GM21737 (cell line): Measurements from ENCODE around the gene REEP2.
A peak's percentile ranks its signal among the peaks of the same experiment; 100 is the strongest.

Source experiments
- ATAC-seq: cut with Tn5 transposase; IDR thresholded peaks from one replicate; pipeline ENCODE4 v1.9.1; 2021; ENCODE audit warnings: mild to moderate bottlenecking, moderate library complexity; ENCODE audit not compliant: unreplicated experiment

The REEP2 gene

DNA sequence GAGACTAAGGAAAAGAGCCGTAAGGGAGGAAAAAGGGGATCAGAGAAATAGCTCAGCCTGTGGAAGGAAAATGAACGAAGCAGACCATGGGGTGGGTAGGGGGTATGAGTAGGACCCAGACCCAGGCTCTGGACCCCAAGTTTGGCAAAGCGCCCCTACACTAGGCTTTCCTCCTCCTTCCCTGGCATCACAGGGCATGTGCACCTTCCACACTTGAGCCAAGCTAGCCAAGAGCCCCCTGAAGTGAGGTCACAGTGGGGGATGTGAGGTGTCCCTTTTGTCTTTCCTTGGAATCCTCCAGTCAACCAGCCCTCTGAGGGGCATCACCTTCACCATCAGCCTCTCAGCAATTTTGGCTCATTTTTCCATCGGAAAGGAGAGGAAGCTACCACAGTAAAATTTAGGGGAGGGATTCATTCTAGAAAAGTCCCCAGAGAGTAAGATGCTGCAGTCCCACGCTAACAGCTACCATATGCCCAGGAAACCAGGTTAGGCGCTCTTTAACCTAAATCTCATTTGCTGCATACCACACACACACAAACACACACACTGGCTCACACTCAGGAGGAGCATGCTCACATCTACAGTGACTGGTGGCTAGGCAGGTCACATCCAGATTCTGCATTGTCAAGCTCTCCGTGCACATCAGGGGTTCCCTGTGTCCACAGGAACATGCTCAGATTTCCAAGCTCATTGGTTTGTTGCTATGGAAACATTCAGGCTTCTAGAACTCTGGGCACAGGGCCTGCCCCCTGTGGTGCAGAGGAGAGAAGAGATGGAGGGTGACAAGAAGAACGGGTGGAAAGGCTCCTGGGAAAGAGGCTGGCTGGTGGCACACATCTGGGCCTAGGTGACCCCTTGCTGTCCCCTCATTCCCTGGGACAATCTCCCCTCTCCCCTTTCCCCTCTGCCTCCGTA, 9.9 kb downstream of the REEP2 start:
- ATAC-seq, result no peak

DNA sequence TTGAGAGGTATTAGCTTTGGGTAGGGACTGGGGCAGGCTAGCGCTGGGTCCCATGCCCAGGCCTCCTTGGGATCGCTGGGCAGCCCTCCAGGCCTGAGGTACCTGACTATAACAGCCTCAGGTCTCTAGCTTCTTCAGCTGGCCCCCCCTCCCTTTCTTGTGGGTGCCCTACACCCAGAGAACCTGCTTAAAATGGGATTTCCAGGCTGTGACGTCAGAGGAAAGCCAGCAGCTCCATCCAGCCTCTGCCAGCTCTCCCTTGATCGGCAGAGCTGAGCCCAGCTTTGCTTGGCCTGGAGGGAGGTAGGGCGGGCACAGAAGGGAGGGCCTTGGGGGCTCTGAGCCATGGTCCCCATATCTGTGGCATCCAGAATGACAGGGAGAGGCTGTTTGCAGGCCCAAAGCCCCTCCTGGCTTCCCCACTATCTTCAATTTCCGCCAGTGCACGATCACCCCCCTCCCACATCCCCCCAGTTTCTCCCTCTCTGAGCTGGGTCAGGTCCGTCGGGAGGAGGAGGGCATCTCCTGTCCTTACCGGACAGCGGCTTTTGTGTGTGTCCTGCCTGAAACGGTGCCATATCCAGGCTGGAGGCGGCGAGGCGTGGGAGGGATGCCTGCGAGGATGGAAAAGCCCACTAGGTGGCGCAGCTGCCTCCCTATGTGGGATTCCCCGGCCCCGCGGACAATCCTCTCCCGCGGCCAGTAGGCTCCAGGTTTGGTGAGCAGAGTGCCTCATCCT, 10.8 kb downstream of the REEP2 start:
- no peak for ATAC-seq

DNA sequence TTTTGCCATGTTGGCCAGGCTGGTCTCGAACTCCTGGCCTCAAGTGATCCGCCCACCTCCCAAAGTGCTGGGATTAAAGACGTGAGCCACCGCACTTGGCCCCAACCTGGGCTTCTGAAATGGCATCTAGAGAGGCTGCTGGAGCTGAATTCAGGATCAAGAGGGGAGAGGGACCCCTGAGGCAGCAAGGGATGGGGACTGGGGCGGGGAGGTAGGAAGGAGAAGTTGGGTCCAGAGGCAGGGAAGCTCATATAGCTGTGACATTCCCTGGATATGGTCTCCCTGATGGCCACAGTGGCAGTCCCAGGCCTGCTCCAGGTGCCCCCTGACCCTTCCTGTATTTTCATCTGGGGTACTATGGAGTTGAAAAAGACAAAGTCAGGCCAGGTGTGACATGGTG, 12.1 kb downstream of the REEP2 start:
- ATAC-seq, result no peak

DNA sequence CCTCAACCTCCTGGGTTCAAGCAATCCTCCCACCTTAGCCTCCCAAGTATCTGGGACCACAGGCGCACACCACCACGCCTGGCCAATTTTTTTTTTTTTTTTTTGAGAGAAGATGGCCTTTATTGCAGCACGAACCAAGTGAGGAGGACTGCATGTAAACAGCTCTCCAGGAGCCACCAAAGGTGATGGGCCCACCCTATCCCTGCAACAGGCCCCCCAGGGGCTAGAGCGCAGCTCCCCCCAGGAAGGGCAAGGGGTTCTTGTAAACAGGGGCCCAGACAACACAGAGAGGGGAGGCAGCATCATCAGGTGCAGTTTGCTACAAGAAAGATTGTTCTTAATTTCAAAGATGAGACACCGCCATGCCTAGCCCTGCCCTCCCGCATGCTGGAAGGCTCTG, 13.9 kb downstream of the REEP2 start:
- ATAC-seq, result no peak

DNA sequence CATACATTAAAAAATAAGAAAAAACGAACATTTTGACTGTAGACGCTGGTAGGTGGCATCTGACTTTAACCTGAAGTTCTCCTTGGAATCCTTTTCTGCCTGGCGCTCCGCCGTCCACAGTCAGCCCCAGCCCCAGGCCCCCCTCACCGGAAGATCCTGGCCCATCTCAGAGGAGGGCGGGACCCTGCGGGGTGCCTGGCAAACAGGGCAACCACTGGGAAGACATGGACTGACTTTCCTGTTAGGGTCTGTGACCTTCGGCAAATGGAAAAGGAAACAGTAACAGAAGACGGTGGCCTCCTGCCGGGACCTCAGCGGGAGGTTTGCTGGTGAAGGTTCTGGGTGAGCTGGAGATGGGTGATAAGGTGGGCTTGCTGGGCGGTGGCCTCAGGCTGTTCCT, 14.7 kb downstream of the REEP2 start:
- no peak for ATAC-seq

DNA sequence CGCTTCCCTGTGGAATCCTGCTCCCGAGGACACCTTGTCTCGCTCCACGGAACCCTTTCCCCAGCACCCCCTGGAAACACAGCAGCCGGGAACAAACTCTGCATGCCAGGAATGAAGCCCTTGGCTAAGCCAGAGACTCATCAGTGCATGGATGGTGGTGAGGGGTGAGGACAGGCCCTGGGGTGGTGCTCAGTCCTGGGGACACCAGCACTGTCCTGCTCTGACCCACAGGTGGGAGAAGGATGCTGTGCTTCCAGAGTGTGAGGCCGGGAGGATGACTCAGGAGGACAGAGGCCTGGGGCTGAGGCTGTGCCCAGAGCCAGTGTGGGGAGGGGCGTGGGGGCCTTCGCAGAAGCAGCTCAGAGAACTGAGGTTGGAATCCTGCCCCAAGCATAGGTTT, 15.3 kb downstream of the REEP2 start:
- ATAC-seq, result no peak

DNA sequence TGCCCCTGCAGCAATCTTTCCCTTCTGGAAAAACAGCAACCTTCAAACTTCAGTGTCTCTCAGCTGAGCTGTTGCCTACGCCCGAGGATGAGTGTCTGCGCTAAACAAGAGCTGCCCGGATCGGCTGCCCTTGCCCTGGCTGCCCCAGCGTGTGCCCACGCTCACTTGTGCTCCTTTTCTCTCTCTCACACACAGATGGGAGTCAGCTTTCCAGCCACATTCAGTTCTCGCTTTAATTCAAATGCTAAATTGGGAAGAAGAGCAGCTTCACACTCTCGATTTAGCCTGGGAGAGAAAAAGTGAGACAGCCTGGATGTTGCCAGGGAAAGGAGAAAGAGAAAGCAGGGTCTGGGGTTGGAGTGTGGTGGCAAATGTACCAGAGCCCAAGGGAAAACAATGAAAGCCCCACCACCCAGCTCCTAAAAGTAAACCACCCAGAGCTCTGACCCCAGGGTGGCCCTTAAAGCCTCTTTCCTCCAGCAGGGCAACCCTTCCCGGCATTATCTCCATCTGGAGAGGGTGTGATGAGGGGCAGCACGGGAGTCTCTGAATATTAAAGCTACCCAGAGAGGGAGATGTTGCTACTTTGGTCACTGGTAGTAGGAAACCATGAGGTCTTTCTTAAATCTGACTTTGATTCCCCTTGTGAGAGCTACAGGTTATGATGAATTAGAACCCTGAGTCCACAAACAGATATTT, 16.5 kb downstream of the REEP2 start:
- no peak for ATAC-seq

DNA sequence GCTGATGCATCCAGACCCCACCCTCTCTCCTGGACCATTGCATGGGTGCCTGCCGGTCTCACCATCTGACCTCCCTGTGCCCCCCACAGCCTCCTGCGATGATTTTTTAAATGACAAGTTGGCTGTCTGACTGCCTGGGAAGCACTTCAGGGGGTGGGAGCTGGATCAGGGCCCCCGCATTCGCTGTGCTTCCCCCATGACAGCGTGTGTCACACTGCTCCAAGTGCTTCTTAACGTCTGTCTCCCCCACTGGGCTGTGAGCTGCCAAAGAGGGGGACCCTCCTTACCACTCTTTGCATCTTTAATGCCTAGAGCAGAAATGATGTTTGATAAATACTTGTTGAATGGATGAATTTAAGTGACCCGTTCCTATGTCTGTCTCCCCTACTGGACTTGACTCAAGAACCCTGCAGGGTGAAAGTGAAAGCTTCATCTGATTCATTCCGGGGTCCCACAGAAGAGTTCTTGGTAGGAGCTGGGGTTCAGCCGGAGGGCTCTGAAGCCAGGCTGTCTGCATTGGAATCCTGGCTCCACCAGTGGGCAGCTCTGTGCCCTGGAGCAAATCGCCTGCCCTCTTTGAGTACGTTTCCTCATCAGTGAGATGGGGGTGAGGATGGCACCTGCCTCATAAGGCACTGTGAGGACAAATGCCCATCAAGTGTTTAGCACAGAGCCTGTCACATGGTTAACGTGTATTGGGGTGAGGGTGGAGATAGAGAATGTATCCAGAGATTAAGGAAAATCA, 18.8 kb downstream of the REEP2 start:
- no peak for ATAC-seq

DNA sequence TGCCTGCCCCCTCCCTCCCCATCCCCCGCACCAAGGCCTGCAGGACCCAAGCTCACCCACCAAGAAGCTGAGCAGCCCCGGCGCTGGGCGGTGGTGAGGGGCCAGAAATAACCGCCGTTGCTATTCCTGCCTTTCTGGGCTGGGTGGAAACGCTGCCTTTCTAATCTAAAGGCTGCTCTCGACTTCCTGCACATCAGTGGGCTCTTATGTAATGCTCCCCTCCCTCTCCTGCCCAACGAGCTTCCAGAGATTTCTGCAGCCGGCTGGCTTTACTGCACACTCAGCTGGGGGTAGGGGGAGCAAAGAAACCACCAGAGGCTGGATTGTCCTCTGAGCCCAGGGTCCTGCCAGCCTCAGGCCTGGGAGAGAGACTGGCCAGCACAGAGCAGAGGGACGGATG, 19.5 kb downstream of the REEP2 start:
- ATAC-seq, result no peak

DNA sequence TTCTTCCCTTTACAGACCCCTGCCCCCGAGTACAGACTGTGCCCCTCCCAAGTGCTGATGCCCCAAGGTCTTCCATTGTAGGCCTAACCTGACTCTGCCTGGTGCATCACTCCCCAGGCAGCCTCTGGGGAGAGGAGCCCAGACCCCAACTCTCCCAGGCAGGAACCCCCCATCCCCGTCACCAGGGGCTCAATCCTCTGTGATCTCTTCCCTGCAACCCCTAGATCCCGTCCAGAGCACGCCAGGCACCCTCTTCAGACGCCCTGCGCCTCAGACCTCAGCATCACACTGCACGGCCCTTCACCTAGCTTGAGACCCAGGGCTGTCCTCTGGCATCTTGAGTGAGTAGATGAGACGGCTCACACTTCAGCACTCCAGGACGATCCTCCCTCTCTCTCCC, 20.0 kb downstream of the REEP2 start:
- ATAC-seq, result no peak

DNA sequence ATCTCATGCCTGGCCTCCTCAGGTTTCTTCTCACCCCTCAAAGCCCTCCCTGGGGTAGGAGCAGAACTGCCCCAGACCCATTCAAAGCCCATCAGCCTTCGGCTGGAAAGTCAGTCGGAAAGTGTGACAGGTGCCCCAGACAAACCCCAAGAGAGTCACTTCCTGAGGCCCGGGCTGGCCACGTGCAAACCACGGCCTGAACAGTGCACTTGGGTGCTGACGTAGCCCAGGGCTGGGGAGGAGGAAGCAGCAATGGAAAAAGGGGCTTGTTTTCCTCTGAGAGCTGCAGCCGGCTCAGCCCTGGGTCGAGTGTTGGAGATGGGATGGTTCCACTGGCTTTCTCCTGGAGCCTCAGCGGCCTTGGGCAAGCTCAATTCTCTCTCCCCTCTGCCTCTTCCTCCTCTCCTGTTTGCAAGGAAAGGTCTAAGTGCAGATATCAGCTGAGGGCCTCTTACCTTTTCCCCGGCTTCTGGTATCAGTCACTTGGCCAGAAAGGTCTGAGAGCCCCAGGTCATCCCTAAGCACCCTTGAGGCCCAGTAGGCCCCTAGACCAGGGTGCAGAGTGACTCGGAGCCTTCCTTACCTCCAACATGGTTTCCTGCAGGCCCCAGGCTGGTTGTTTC, 20.6 kb downstream of the REEP2 start:
- no peak for ATAC-seq

DNA sequence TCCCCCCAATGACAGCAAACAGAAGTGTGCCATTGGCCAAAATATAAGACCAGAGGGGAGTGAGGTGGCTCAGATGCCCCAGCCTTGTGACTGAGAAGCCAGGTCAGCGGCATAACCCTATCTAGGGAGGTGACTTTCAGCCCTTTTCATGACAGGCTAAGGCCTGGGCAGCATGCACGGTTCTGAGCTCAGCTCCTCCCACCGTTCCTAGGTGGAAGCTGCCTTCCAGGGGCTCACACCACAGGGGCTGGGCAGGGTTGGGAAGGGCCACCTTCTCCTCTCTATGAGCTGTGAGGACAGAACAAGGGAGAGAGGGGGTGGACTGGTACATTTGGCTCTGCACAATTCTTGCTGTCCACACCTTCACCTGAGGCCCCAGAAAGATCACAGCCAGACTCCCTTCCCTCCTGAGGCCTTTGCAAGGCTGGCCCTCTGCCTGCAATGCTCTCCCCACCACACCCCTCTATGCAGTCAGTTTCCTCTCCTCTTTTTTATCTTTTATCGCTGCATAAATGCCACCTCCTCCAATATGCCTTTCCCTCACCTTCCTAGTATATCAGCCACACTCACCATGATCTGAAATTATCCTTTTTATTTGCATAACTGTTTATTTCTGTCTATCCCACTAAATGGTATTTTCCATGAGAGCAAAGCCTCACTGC, 21.3 kb downstream of the REEP2 start:
- no peak for ATAC-seq

DNA sequence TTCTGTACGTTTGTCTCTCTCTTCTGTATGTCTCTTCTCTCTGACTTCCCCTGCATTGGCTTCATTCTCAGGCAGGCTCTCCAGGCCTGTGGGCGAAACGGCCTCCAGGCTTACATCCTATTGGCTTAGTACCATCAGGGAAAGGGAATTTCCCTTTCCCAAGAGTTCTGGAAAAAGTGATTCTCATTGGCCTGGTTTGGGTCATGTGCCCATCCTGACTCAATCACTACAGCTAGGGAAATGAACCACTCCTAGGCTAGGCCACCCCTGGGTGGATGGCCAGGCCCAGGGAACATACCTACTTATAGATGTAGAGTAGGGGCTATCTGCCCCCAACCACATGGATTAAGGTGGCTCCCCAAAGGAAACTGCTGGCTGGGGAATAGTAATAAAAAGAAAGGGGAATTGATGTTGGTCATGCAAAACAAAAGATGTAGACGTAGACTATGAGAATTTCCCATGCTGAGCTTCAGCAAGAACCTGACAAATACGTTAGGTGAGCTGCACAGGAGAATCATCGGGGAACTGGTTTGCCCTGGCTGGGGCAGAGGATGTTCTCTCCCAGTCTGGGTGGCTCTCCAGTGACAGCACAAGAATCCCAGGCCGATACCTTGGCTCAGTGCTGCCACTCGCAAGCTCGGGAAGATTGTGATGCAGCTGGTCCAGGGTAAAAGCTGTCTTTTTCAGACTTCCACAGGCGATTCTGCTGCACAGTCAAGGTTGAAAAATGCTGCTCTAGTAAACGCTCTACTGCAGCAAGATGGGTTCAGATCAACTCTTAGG, 22.7 kb downstream of the REEP2 start:
- ATAC-seq, result no peak

DNA sequence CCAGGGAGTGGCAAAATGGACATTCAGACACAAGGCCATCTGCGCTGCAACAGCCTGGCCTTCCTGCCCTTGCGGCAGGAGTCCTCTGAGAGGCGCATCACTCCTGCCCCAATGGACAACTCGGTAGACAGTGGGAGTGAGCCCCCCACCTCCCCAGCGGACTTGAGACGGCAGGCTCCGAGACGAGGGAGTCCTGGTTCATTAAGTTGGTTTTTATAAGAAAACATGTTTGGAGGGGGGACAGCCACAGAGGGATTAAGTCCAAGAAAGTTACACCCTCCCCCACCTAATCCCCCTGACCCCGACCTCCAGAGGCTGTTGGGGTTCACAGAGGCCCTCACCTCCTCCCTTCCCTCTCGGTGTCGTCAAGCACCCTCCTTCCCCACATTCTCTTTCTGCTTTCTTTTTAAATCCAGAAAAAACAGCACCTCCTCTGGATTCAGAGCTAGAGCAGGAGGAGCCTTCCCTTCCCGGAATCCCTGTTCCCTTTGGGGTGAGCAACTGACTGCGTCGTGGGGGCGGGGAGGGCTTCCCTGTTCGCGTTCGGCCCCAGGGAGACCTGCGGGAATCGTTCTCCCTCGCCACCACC, 24.7 kb downstream of the REEP2 start:
- no peak for ATAC-seq

DNA sequence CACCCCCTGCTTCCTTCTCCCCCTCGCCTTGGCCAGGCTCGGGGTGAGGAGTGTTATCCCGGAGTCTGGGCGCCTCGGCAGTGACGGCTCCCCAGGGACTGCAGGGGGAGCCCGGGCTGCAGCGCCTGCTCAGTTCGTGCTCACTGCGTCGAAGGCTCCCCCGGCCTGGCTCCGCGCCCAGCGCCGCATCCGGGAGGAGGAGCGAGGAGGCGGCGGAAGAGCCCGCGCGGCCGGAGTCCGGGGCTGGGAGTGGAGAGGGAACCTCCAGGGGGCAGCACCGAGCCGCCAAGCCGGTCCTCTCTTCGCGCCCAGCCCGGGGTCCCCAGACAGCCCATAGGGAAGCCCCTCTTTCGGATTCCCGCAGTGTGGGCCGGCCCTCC, 25.1 kb downstream of the REEP2 start:
- peak; percentile 51 for ATAC-seq

DNA sequence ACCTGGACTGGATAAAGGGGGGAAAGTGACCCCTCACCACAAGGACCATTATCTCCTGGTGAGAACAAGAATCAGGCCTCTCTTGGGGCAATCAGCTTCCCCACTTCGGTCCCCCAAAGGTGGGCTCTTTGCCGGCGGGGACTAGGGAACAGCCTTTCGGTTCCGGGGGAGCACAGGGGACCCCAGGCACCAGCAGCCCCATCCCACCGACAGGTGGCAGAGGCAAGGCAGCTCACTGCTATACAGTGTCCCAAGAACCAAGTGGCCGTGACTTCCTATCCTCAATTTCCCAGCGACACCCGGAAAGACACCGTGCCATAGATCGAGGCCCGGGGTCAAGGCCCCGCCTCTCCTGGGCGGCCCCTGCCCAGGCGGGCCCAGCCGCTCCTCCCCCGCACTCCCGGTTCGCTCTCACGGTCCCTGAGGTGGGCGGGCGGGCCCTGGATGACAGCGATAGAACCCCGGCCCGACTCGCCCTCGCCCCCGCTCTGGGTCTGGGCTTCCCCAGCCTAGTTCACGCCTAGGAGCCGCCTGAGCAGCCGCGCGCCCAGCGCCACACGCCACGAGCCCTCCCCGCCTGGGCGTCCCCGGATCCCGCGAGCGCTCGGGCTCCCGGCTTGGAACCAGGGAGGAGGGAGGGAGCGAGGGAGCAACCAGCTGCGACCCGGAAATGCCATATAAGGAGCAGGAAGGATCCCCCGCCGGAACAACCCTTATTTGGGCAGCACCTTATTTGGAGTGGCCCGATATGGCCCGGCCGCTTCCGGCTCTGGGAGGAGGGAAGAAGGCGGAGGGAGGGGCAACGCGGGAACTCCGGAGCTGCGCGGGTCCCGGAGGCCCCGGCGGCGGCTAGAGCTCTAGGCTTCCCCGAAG, 25.8 kb downstream of the REEP2 start:
- ATAC-seq, result peak; percentile 66

DNA sequence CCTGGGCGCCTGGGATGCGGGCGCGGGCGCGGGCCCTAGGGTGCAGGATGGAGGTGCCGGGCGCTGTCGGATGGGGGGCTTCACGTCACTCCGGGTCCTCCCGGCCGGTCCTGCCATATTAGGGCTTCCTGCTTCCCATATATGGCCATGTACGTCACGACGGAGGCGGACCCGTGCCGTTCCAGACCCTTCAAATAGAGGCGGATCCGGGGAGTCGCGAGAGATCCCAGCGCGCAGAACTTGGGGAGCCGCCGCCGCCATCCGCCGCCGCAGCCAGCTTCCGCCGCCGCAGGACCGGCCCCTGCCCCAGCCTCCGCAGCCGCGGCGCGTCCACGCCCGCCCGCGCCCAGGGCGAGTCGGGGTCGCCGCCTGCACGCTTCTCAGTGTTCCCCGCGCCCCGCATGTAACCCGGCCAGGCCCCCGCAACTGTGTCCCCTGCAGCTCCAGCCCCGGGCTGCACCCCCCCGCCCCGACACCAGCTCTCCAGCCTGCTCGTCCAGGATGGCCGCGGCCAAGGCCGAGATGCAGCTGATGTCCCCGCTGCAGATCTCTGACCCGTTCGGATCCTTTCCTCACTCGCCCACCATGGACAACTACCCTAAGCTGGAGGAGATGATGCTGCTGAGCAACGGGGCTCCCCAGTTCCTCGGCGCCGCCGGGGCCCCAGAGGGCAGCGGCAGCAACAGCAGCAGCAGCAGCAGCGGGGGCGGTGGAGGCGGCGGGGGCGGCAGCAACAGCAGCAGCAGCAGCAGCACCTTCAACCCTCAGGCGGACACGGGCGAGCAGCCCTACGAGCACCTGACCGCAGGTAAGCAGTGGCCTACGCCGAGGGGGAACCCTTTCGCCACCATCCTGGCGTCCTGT, 26.6 kb downstream of the REEP2 start, which contains the start of gene EGR1:
TSS of gene EGR1 (plus strand) at position 219 of the 864 bp plus-strand sequence. CDS start at position 502, 283 bp downstream.
- peak; percentile 46 for ATAC-seq
